ENCODE results near the gene ALOX5.

Gene ALOX5

DNA sequence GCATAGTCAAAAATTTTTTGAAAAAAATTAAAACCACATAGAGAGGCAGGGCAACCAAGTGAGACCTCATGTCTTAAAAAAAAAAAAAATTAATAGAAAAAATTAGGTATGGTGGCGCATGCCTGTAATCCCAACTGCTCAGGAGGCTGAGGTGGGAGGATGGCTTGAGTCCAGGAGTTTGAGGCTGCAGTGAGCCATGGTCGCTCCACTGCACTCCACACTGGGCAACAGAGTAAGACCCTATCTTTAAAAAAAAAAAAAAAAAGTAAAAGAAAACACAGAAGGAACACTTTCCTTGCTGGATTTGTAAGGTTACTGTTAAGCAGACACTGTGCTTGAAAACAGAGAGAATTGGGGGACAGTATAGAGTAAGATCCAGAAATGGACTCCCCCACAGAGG, 58.1 kb downstream of the ALOX5 start:
- Histone ChIP-seq H3K4me1 (ENCODE audit: control insufficient read depth in 2 of 2, insufficient read depth in 1 of 2, low read depth in 1 of 2, low read length in 2 of 2) (peaks cover 0 to 2% of the 10 kb centered on the region in 2 donors), H3K23ac (ENCODE audit: low read depth, low read length, poor library complexity) (no peak overlapping the region), H3K9ac (ENCODE audit: low read depth, low read length, poor library complexity) (no peak overlapping the region), H2BK12ac (ENCODE audit: low read length) (no peak overlapping the region), H3K27me3 (ENCODE audit: control insufficient read depth in 3 of 3, insufficient read depth in 3 of 3, low read depth in 1 of 3, low read length in 3 of 3) (no peaks in the 10 kb centered on the region), H2AFZ (ENCODE audit: low read length) (no peak overlapping the region), H3K9me3 (replicated peaks in 1 of 2; ENCODE audit: control insufficient read depth in 2 of 2, insufficient read depth in 1 of 2, low read depth in 1 of 2, low read length in 2 of 2) (no peaks in the 10 kb centered on the region), H3K18ac (ENCODE audit: low read length) (no peak overlapping the region), H3K4me3 (ENCODE audit: low read length in 2 of 2) (no peak overlapping the region), H2BK120ac (ENCODE audit: low read depth, low read length) (no peak overlapping the region), H3K79me1 (ENCODE audit: low read depth, low read length) (no peaks in the 10 kb centered on the region), H3K36me3 (replicated peaks in 1 of 2; ENCODE audit: control insufficient read depth in 2 of 2, insufficient read depth in 2 of 2, low read length in 2 of 2) (no peaks in the 10 kb centered on the region), H2BK15ac (ENCODE audit: low read length) (no peak overlapping the region), H3K4me2 (ENCODE audit: insufficient read depth, low read length, poor library complexity, severe bottlenecking) (no peak overlapping the region), H2BK5ac (ENCODE audit: low read length) (no peak overlapping the region), H3K27ac (replicated peaks; ENCODE audit: low read length) (no peak overlapping the region), H4K8ac (ENCODE audit: low read depth, low read length) (no peak overlapping the region), H3K4ac (ENCODE audit: low read length) (no peak overlapping the region), H3K14ac (ENCODE audit: low read length) (no peak overlapping the region), H4K91ac (ENCODE audit: low read depth, low read length, poor library complexity) (no peak overlapping the region), H2AK5ac (ENCODE audit: low read depth, low read length) (no peak overlapping the region)
- no CpG with 5 or more reads among the region's 2 CpGs for WGBS, 2 donors (ENCODE audit: extremely low coverage in 2 of 2, insufficient read length in 2 of 2, insufficient replicate concordance in 1 of 2)
- no peak for DNase-seq (ENCODE audit: low spot score)

- no peak overlapping the region for H3K18ac ChIP-seq (ENCODE audit: low read length)
- no peak overlapping the region for H2BK12ac ChIP-seq (ENCODE audit: low read length)
- no peak overlapping the region for H2BK5ac ChIP-seq (ENCODE audit: low read length)
- no peaks in the 10 kb centered on the region for H3K9me3 ChIP-seq (replicated peaks in 1 of 2; ENCODE audit: control insufficient read depth in 2 of 2, insufficient read depth in 1 of 2, low read depth in 1 of 2, low read length in 2 of 2)
- no peak overlapping the region for H3K14ac ChIP-seq (ENCODE audit: low read length)
- H2AFZ ChIP-seq (ENCODE audit: low read length), result peak overlapping the region; percentile 10
- H4K8ac ChIP-seq (ENCODE audit: low read depth, low read length), result no peak overlapping the region
- no peak overlapping the region for H3K23ac ChIP-seq (ENCODE audit: low read depth, low read length, poor library complexity)
- no peak overlapping the region for H2BK15ac ChIP-seq (ENCODE audit: low read length)
- no peak for DNase-seq (ENCODE audit: low spot score)
- no peaks in the 10 kb centered on the region for H3K27me3 ChIP-seq (ENCODE audit: control insufficient read depth in 3 of 3, insufficient read depth in 3 of 3, low read depth in 1 of 3, low read length in 3 of 3)
- no peak overlapping the region for H2AK5ac ChIP-seq (ENCODE audit: low read depth, low read length)
- no peak overlapping the region for H4K91ac ChIP-seq (ENCODE audit: low read depth, low read length, poor library complexity)
- H3K36me3 ChIP-seq (replicated peaks in 1 of 2; ENCODE audit: control insufficient read depth in 2 of 2, insufficient read depth in 2 of 2, low read length in 2 of 2), result no peaks in the 10 kb centered on the region
- H3K4ac ChIP-seq (ENCODE audit: low read length), result no peak overlapping the region
- peaks cover 0 to 2% of the 10 kb centered on the region in 2 donors for H3K4me1 ChIP-seq (ENCODE audit: control insufficient read depth in 2 of 2, insufficient read depth in 1 of 2, low read depth in 1 of 2, low read length in 2 of 2)
- no peak overlapping the region for H3K9ac ChIP-seq (ENCODE audit: low read depth, low read length, poor library complexity)
- WGBS, 2 donors (ENCODE audit: extremely low coverage in 2 of 2, insufficient read length in 2 of 2, insufficient replicate concordance in 1 of 2), result 100% methylated on average over 2 of the region's 15 CpGs; no CpG with 5 or more reads in 1 of the 2 donors
- no peak overlapping the region for H2BK120ac ChIP-seq (ENCODE audit: low read depth, low read length)
- H3K4me3 ChIP-seq (ENCODE audit: low read length in 2 of 2), result no peak overlapping the region
- H3K79me1 ChIP-seq (ENCODE audit: low read depth, low read length), result no peaks in the 10 kb centered on the region
- no peak overlapping the region for H3K27ac ChIP-seq (replicated peaks; ENCODE audit: low read length)
- H3K4me2 ChIP-seq (ENCODE audit: insufficient read depth, low read length, poor library complexity, severe bottlenecking), result no peak overlapping the region
These were observed 58.9 kb downstream of the ALOX5 start for GRCh38 chr10:45432700-45433472.

DNA sequence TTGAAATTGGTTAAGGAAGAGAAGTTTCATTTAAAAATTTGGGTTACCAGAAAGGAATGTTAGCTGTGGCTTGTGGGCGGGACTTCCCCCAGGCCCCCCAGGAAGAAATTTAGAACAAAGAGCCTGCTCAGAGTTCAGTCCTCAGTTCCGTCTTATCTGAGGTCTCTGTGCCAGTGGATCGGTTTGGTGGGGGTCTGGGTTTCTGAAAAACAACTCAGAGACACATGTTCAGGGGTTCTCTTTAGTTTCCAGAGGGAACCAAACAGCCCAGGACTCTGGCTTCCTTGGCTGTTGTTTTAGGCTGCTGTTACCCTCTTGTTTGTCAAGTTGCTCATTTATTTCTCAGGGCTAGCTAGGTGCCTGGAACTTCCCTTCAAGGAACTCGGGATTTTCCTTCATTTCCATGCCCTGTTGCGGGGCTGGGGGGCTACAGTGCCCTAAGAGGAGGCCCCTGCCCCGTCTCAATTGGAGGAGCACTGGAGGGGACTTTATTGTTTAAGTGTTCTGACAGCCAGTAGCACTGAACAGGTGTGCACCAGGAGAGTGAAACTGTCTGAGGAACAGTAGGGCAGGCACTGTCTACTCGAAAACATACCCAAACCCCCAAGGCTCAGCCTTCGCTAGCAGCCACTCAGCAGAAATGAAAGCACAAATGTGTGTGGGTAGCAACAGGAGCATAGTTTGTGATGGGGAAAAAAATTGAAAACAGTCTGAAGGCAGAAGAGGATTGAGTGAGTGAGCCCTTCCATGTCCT, 59.9 kb downstream of the ALOX5 start:
- Histone ChIP-seq H2AFZ (ENCODE audit: low read length) (peak overlapping the region; percentile 23), H3K4ac (ENCODE audit: low read length) (no peak overlapping the region), H3K27ac (replicated peaks; ENCODE audit: low read length) (no peak overlapping the region), H3K23ac (ENCODE audit: low read depth, low read length, poor library complexity) (no peak overlapping the region), H3K36me3 (replicated peaks in 1 of 2; ENCODE audit: control insufficient read depth in 2 of 2, insufficient read depth in 2 of 2, low read length in 2 of 2) (no peaks in the 10 kb centered on the region), H3K79me1 (ENCODE audit: low read depth, low read length) (no peaks in the 10 kb centered on the region), H3K18ac (ENCODE audit: low read length) (no peak overlapping the region), H3K4me1 (ENCODE audit: control insufficient read depth in 2 of 2, insufficient read depth in 1 of 2, low read depth in 1 of 2, low read length in 2 of 2) (peaks cover 0 to 2% of the 10 kb centered on the region in 2 donors), H2BK120ac (ENCODE audit: low read depth, low read length) (no peak overlapping the region), H4K8ac (ENCODE audit: low read depth, low read length) (no peak overlapping the region), H2BK15ac (ENCODE audit: low read length) (no peak overlapping the region), H2BK12ac (ENCODE audit: low read length) (no peak overlapping the region), H3K4me3 (ENCODE audit: low read length in 2 of 2) (no peak overlapping the region), H4K91ac (ENCODE audit: low read depth, low read length, poor library complexity) (no peak overlapping the region), H3K27me3 (ENCODE audit: control insufficient read depth in 3 of 3, insufficient read depth in 3 of 3, low read depth in 1 of 3, low read length in 3 of 3) (no peaks in the 10 kb centered on the region), H3K14ac (ENCODE audit: low read length) (no peak overlapping the region), H2BK5ac (ENCODE audit: low read length) (no peak overlapping the region), H2AK5ac (ENCODE audit: low read depth, low read length) (no peak overlapping the region), H3K9me3 (replicated peaks in 1 of 2; ENCODE audit: control insufficient read depth in 2 of 2, insufficient read depth in 1 of 2, low read depth in 1 of 2, low read length in 2 of 2) (peaks cover 0 to 3% of the 10 kb centered on the region in 2 donors), H3K9ac (ENCODE audit: low read depth, low read length, poor library complexity) (no peak overlapping the region), H3K4me2 (ENCODE audit: insufficient read depth, low read length, poor library complexity, severe bottlenecking) (no peak overlapping the region)
- DNase-seq (ENCODE audit: low spot score), result no peak
- no CpG with 5 or more reads among the region's 8 CpGs for WGBS, 2 donors (ENCODE audit: extremely low coverage in 2 of 2, insufficient read length in 2 of 2, insufficient replicate concordance in 1 of 2)
